DOHH2 (cell line): Measurements from ENCODE around the gene TANGO2.

ENCODE experiments used
- EZH2phosphoT487 ChIP-seq: fragments of 200-600 bp; sonication (generic); IDR thresholded peaks from 2 replicates; pipeline ENCODE4 v1.6.1; 2017; ENCODE audit warnings: borderline replicate concordance, mild to moderate bottlenecking, antibody characterized with exemption, low read length, moderate library complexity, mixed read lengths
- TF ChIP-seq, protein P1 (sequence below): fragments of 200-600 bp; sonication (generic); IDR thresholded peaks from one replicate; pipeline ENCODE4 v1.5.1; 2014; ENCODE audit warnings: antibody characterized with exemption, mild to moderate bottlenecking, low read depth, low read length; ENCODE audit not compliant: poor library complexity, severe bottlenecking

DNA sequence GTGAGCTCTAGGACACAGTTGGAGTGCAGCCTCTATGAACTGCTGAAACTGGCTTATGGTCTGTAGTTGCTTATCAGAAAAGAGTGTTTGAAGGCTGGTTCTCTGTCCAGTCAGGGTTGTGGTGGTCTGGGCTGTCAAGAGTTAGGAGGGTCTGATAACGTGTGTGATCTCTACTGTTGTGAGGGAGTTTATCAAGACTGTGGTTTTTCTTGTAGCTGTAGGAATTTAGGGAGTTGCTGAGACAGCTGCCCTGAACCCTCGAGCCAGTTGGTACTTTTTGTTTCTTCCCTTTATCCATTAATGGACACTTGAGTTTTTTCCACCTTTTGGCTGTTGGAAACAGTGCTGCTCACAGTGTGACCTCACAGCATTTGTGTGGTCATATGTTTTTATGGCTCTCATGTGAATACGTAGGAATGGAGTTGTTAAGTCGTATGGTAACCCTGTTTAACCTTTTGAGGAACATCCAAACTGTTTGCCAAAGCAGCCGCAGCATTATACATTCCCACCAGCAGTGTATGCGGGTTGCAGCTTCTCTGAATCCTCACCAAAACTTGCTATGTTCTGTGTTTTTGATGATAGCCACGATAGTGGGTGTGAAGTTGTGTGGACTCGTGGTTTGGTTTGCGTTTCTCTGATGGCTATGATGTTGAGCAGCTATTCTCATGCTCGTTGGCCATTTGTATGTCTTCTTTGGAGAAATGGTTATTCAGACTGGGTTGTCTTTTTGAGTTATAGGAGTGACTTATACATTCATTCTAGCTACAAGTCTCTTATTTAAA, 38.3 kb downstream of the TANGO2 start:
- TF ChIP-seq, protein P1, sequence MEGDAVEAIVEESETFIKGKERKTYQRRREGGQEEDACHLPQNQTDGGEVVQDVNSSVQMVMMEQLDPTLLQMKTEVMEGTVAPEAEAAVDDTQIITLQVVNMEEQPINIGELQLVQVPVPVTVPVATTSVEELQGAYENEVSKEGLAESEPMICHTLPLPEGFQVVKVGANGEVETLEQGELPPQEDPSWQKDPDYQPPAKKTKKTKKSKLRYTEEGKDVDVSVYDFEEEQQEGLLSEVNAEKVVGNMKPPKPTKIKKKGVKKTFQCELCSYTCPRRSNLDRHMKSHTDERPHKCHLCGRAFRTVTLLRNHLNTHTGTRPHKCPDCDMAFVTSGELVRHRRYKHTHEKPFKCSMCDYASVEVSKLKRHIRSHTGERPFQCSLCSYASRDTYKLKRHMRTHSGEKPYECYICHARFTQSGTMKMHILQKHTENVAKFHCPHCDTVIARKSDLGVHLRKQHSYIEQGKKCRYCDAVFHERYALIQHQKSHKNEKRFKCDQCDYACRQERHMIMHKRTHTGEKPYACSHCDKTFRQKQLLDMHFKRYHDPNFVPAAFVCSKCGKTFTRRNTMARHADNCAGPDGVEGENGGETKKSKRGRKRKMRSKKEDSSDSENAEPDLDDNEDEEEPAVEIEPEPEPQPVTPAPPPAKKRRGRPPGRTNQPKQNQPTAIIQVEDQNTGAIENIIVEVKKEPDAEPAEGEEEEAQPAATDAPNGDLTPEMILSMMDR = no peak
- TF ChIP-seq EZH2phosphoT487 = no peak
